ENCODE measurements around the gene C1QTNF6.

GRCh38 chr22:37146051-37146385 lies 42.0 kb downstream of the C1QTNF6 start:
- TF ChIP-seq POLR2A (IDR thresholded peaks at IDR 0.05), result no peak
- TF ChIP-seq, protein P1, sequence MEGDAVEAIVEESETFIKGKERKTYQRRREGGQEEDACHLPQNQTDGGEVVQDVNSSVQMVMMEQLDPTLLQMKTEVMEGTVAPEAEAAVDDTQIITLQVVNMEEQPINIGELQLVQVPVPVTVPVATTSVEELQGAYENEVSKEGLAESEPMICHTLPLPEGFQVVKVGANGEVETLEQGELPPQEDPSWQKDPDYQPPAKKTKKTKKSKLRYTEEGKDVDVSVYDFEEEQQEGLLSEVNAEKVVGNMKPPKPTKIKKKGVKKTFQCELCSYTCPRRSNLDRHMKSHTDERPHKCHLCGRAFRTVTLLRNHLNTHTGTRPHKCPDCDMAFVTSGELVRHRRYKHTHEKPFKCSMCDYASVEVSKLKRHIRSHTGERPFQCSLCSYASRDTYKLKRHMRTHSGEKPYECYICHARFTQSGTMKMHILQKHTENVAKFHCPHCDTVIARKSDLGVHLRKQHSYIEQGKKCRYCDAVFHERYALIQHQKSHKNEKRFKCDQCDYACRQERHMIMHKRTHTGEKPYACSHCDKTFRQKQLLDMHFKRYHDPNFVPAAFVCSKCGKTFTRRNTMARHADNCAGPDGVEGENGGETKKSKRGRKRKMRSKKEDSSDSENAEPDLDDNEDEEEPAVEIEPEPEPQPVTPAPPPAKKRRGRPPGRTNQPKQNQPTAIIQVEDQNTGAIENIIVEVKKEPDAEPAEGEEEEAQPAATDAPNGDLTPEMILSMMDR (IDR thresholded peaks at IDR 0.05), result no peak

Data from thyroid gland (tissue), 4 donors.